Suprapubic skin (tissue), 4 donors: Measurements from ENCODE around the gene RPL7A.

Experiments used
- EP300 ChIP-seq: sonication (generic); formaldehyde crosslinking; IDR thresholded peaks from one replicate; pipeline ENCODE4 v1.6.1; 2017; ENCODE audit warnings: antibody characterized with exemption
- POLR2A ChIP-seq, 2 donors: fragments of 450-650 bp; IDR thresholded peaks; one replicate each; pipeline ENCODE4 v1.6.1; 2017; ENCODE audit warnings: antibody characterized with exemption in 2 of 2, mild to moderate bottlenecking in 2 of 2, moderate library complexity in 2 of 2
- POLR2AphosphoS5 ChIP-seq, 3 donors: sonication (generic); formaldehyde crosslinking; IDR thresholded peaks; one replicate each; pipeline ENCODE4 v1.6.1; 2017; ENCODE audit warnings: antibody characterized with exemption in 3 of 3
- TF ChIP-seq, protein P1 (sequence below), 2 donors: fragments of 200-600 bp in 1 of 2; fragments of 450-650 bp in 1 of 2; sonication (generic) in 1 of 2; IDR thresholded peaks; one replicate each; pipeline ENCODE4 v1.5.1; 2016 to 2019; ENCODE audit warnings: antibody characterized with exemption in 2 of 2, mild to moderate bottlenecking in 1 of 2, moderate library complexity in 1 of 2

DNA sequence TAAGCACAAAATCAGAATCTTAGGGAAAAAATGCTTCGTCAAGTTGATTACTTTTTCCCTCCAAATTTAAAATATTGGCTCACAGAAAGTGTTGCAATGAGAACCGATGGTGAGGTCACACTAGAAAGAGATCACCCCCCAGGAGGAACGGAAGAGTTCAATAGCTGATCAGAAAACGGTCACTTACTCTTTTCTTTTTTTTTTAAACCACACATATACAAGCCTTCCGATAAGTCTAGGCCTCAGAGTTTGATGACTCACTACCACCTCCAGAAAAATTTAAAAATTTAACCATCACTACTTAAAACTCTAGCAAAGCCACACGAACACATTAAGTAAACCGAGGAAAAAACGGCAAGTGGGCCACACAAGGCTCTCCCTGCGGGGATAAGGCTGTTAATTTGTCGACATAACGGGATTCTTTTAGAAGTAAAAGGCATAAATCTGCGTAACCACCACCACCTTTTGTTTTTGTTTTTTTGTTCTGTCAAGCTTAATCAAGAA lies 26.6 kb downstream of the RPL7A start:
- TF ChIP-seq, protein P1, sequence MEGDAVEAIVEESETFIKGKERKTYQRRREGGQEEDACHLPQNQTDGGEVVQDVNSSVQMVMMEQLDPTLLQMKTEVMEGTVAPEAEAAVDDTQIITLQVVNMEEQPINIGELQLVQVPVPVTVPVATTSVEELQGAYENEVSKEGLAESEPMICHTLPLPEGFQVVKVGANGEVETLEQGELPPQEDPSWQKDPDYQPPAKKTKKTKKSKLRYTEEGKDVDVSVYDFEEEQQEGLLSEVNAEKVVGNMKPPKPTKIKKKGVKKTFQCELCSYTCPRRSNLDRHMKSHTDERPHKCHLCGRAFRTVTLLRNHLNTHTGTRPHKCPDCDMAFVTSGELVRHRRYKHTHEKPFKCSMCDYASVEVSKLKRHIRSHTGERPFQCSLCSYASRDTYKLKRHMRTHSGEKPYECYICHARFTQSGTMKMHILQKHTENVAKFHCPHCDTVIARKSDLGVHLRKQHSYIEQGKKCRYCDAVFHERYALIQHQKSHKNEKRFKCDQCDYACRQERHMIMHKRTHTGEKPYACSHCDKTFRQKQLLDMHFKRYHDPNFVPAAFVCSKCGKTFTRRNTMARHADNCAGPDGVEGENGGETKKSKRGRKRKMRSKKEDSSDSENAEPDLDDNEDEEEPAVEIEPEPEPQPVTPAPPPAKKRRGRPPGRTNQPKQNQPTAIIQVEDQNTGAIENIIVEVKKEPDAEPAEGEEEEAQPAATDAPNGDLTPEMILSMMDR (IDR thresholded peaks at IDR 0.05), result no peak
- no peak for TF ChIP-seq POLR2A (IDR thresholded peaks at IDR 0.05)
- TF ChIP-seq POLR2AphosphoS5 (IDR thresholded peaks at IDR 0.05), result no peak
- TF ChIP-seq EP300, result no peak
